Measurements from ENCODE around the gene CAP1. TPM values are rescaled to one million over a fixed set of nuclear protein-coding genes. Genes with fewer than 3 reads are reported as not detected.

Gene CAP1
- total RNA-seq, 1 donor from 2014 or later: 367 TPM

DNA sequence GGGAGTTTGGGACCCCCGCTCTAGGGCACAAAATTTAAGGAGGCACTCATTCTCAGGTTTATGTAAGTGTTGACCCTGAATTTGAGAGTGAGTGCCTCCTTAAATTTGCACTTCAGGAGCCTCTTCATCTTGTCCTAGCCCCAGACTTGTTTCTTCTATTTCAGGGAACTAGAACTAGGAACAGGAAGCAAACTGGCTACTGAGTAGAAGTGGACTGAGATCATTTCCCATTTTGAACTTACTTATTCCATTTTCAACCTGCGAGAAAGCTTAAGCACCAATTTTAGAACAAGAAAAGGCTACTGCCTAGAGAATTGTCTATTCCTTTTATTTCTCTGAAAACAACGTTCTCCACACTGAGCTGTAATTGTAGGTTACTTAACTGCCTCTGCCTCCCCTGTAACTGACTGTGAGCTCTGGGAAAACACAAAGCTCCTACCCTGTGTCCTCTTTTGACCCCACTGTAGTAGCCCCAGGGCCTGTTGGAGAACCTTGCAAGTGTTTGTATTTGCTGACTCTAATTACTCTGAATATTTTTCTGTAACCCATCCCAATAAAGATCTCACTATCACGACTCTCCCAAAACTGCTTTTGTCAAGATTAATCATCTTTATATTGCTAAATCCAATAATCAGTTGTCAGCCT, 54.1 kb downstream of the CAP1 start:
- H3K36me3 Mint-ChIP-seq (ENCODE audit: unreplicated experiment): peaks cover 18% of the 10 kb centered on the region
- no peak overlapping the region for H3K27ac Mint-ChIP-seq (ENCODE audit: unreplicated experiment)
- no peaks in the 10 kb centered on the region for H3K27me3 Mint-ChIP-seq (ENCODE audit: unreplicated experiment)
- no peaks in the 10 kb centered on the region for H3K9me3 Mint-ChIP-seq (ENCODE audit: unreplicated experiment)
- TF ChIP-seq, protein P1, sequence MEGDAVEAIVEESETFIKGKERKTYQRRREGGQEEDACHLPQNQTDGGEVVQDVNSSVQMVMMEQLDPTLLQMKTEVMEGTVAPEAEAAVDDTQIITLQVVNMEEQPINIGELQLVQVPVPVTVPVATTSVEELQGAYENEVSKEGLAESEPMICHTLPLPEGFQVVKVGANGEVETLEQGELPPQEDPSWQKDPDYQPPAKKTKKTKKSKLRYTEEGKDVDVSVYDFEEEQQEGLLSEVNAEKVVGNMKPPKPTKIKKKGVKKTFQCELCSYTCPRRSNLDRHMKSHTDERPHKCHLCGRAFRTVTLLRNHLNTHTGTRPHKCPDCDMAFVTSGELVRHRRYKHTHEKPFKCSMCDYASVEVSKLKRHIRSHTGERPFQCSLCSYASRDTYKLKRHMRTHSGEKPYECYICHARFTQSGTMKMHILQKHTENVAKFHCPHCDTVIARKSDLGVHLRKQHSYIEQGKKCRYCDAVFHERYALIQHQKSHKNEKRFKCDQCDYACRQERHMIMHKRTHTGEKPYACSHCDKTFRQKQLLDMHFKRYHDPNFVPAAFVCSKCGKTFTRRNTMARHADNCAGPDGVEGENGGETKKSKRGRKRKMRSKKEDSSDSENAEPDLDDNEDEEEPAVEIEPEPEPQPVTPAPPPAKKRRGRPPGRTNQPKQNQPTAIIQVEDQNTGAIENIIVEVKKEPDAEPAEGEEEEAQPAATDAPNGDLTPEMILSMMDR (IDR thresholded peaks at IDR 0.05): no peak
- peaks cover 21% of the 10 kb centered on the region for H3K4me1 Mint-ChIP-seq (ENCODE audit: unreplicated experiment)
- DNase-seq (ENCODE audit: extremely low spot score, unreplicated experiment): no peak
- H3K4me3 Mint-ChIP-seq (ENCODE audit: unreplicated experiment): no peak overlapping the region

GRCh38 chr1:40095806-40096205, 55.3 kb downstream of the CAP1 start:
- peaks cover 11% of the 10 kb centered on the region for H3K36me3 Mint-ChIP-seq (ENCODE audit: unreplicated experiment)
- peaks cover 6% of the 10 kb centered on the region for H3K27me3 Mint-ChIP-seq (ENCODE audit: unreplicated experiment)
- no peak overlapping the region for H3K4me3 Mint-ChIP-seq (ENCODE audit: unreplicated experiment)
- DNase-seq (ENCODE audit: extremely low spot score, unreplicated experiment): no peak
- no peaks in the 10 kb centered on the region for H3K9me3 Mint-ChIP-seq (ENCODE audit: unreplicated experiment)
- peaks cover 21% of the 10 kb centered on the region for H3K4me1 Mint-ChIP-seq (ENCODE audit: unreplicated experiment)
- no peak overlapping the region for H3K27ac Mint-ChIP-seq (ENCODE audit: unreplicated experiment)
- TF ChIP-seq, protein P1 (IDR thresholded peaks at IDR 0.05): no peak

GRCh38 chr1:40096646-40096976, 56.1 kb downstream of the CAP1 start:
- no peaks in the 10 kb centered on the region for H3K9me3 Mint-ChIP-seq (ENCODE audit: unreplicated experiment)
- peak overlapping the region; percentile 85 for H3K27ac Mint-ChIP-seq (ENCODE audit: unreplicated experiment)
- peaks cover 5% of the 10 kb centered on the region for H3K36me3 Mint-ChIP-seq (ENCODE audit: unreplicated experiment)
- TF ChIP-seq, protein P1 (IDR thresholded peaks at IDR 0.05): no peak
- peak overlapping the region; percentile 89 for H3K4me3 Mint-ChIP-seq (ENCODE audit: unreplicated experiment)
- H3K27me3 Mint-ChIP-seq (ENCODE audit: unreplicated experiment): peaks cover 10% of the 10 kb centered on the region
- no peak for DNase-seq (ENCODE audit: extremely low spot score, unreplicated experiment)
- H3K4me1 Mint-ChIP-seq (ENCODE audit: unreplicated experiment): peaks cover 21% of the 10 kb centered on the region

DNA sequence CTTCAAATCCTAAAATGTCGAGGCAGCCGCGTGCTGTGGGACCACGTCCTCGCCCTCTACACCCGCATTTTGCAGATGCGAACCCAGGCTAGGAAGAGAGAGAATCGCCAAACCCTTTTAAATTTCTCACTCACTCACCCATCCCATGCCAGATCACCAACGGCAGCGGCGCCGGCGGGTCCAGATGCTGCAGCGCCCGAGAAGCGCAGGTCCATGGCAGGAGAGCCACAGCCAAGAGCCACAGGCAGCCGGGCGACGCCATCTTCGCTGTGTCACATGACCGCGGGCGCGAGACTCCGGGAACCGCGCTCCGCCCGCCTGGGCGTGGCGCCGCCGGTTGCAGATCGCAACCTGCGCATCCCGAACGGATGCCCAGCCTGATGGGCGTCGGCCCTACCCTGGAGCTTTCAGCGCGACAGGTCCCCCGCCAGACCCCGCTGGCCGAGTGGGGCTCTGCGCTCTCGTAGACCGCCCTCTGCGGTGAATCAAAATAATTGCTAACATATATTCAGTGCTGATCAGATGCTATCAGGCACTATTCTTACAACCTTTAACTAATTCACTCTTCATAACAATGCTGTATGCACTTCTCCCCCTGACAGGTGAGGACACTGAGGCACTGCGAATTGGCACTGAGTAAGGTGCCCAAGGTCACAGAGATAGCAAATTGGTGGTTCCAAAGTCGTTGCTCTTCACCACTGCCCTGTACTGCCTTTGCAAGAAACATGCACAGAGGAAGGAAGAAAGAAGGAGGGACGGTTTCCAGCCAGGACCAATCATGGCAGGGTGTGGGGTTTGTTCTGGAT, 56.7 kb downstream of the CAP1 start, which contains the start of gene PPT1:
PPT1 (minus strand) TSS at position 276 of the 806 bp plus-strand sequence; CDS start at position 262, 14 bp downstream.
- Mint-ChIP-seq H3K4me1 (ENCODE audit: unreplicated experiment) (peaks cover 21% of the 10 kb centered on the region), H3K27ac (ENCODE audit: unreplicated experiment) (peak within 1 kb of the TSS; percentile 85), H3K27me3 (ENCODE audit: unreplicated experiment) (peaks cover 15% of the 10 kb centered on the region), H3K36me3 (ENCODE audit: unreplicated experiment) (peaks cover 5% of the 10 kb centered on the region), H3K9me3 (ENCODE audit: unreplicated experiment) (peaks cover 5% of the 10 kb centered on the region), H3K4me3 (ENCODE audit: unreplicated experiment) (peak within 1 kb of the TSS; percentile 89)
- TF ChIP-seq, protein P1 (IDR thresholded peaks at IDR 0.05): peak; percentile 48
- peak; percentile 90 for DNase-seq (ENCODE audit: extremely low spot score, unreplicated experiment)

GRCh38 chr1:40102038-40102437, 61.5 kb downstream of the CAP1 start:
- Mint-ChIP-seq H3K9me3 (ENCODE audit: unreplicated experiment) (peaks cover 13% of the 10 kb centered on the region), H3K4me3 (ENCODE audit: unreplicated experiment) (no peak overlapping the region), H3K27me3 (ENCODE audit: unreplicated experiment) (peaks cover 24% of the 10 kb centered on the region), H3K4me1 (ENCODE audit: unreplicated experiment) (peaks cover 4% of the 10 kb centered on the region), H3K27ac (ENCODE audit: unreplicated experiment) (no peak overlapping the region), H3K36me3 (ENCODE audit: unreplicated experiment) (peaks cover 4% of the 10 kb centered on the region)
- TF ChIP-seq, protein P1 (IDR thresholded peaks at IDR 0.05): no peak
- no peak for DNase-seq (ENCODE audit: extremely low spot score, unreplicated experiment)
